ENCODE data around the gene DOCK8.

DOCK8 gene

GRCh38 chr9:341634-342421, 127.2 kb downstream of the DOCK8 start:
- Histone ChIP-seq H3K4me3 (ENCODE audit: low read depth, low read length, poor library complexity, severe bottlenecking) (no peak overlapping the region), H3K4me2 (ENCODE audit: low read length) (no peak overlapping the region), H2AFZ (ENCODE audit: low read length) (no peak overlapping the region), H3K9ac (ENCODE audit: low read length) (no peak overlapping the region), H3K79me2 (ENCODE audit: insufficient read depth, low read length) (no peaks in the 10 kb centered on the region), H3K36me3 (ENCODE audit: insufficient read depth, low read length) (no peaks in the 10 kb centered on the region), H4K20me1 (ENCODE audit: insufficient read depth, low read length) (no peaks in the 10 kb centered on the region), H3K27ac (ENCODE audit: low read depth, low read length, poor library complexity, severe bottlenecking) (no peak overlapping the region), H3K9me3 (ENCODE audit: low read length) (no peaks in the 10 kb centered on the region), H3F3A (ENCODE audit: insufficient read depth, low read length) (no peaks in the 10 kb centered on the region), H3K9me2 (ENCODE audit: low read depth, low read length) (no peaks in the 10 kb centered on the region), H3K4me1 (ENCODE audit: insufficient read depth, low read length, severe bottlenecking) (no peaks in the 10 kb centered on the region), H3K27me3 (ENCODE audit: insufficient read depth, low read length) (no peaks in the 10 kb centered on the region)
- TF ChIP-seq EZH2 (IDR thresholded peaks at IDR 0.05; ENCODE audit: borderline replicate concordance, low read length) (no peak), CTCF (IDR thresholded peaks at IDR 0.05; ENCODE audit: low read length) (no peak)

- Histone ChIP-seq H2AFZ (ENCODE audit: low read length) (no peak overlapping the region), H3K4me3 (ENCODE audit: low read depth, low read length, poor library complexity, severe bottlenecking) (no peak overlapping the region), H3K27me3 (ENCODE audit: insufficient read depth, low read length) (no peaks in the 10 kb centered on the region), H3K9me3 (ENCODE audit: low read length) (no peaks in the 10 kb centered on the region), H3K4me1 (ENCODE audit: insufficient read depth, low read length, severe bottlenecking) (no peaks in the 10 kb centered on the region), H3K9ac (ENCODE audit: low read length) (no peak overlapping the region), H3K36me3 (ENCODE audit: insufficient read depth, low read length) (no peaks in the 10 kb centered on the region), H3K9me2 (ENCODE audit: low read depth, low read length) (no peaks in the 10 kb centered on the region), H3K4me2 (ENCODE audit: low read length) (no peak overlapping the region), H3F3A (ENCODE audit: insufficient read depth, low read length) (no peaks in the 10 kb centered on the region), H4K20me1 (ENCODE audit: insufficient read depth, low read length) (no peaks in the 10 kb centered on the region), H3K79me2 (ENCODE audit: insufficient read depth, low read length) (no peaks in the 10 kb centered on the region), H3K27ac (ENCODE audit: low read depth, low read length, poor library complexity, severe bottlenecking) (no peak overlapping the region)
- TF ChIP-seq EZH2 (IDR thresholded peaks at IDR 0.05; ENCODE audit: borderline replicate concordance, low read length) (no peak), CTCF (IDR thresholded peaks at IDR 0.05; ENCODE audit: low read length) (no peak)
These were observed 129.1 kb downstream of the DOCK8 start for GRCh38 chr9:343773-344172.

- no peaks in the 10 kb centered on the region for H3K36me3 ChIP-seq (ENCODE audit: insufficient read depth, low read length)
- H3K27ac ChIP-seq (ENCODE audit: low read depth, low read length, poor library complexity, severe bottlenecking) = no peak overlapping the region
- no peak overlapping the region for H3K9ac ChIP-seq (ENCODE audit: low read length)
- no peaks in the 10 kb centered on the region for H3K27me3 ChIP-seq (ENCODE audit: insufficient read depth, low read length)
- peaks cover 13% of the 10 kb centered on the region for H3K4me1 ChIP-seq (ENCODE audit: insufficient read depth, low read length, severe bottlenecking)
- no peaks in the 10 kb centered on the region for H3K9me3 ChIP-seq (ENCODE audit: low read length)
- H3F3A ChIP-seq (ENCODE audit: insufficient read depth, low read length) = no peaks in the 10 kb centered on the region
- no peak overlapping the region for H3K4me2 ChIP-seq (ENCODE audit: low read length)
- no peaks in the 10 kb centered on the region for H3K79me2 ChIP-seq (ENCODE audit: insufficient read depth, low read length)
- no peak overlapping the region for H3K4me3 ChIP-seq (ENCODE audit: low read depth, low read length, poor library complexity, severe bottlenecking)
- no peaks in the 10 kb centered on the region for H3K9me2 ChIP-seq (ENCODE audit: low read depth, low read length)
- H2AFZ ChIP-seq (ENCODE audit: low read length) = no peak overlapping the region
- TF ChIP-seq CTCF (IDR thresholded peaks at IDR 0.05; ENCODE audit: low read length) (no peak), EZH2 (IDR thresholded peaks at IDR 0.05; ENCODE audit: borderline replicate concordance, low read length) (no peak)
- H4K20me1 ChIP-seq (ENCODE audit: insufficient read depth, low read length) = no peaks in the 10 kb centered on the region
These were observed 131.5 kb downstream of the DOCK8 start for GRCh38 chr9:346111-346571.

Measured in OCI-LY1 (cell line).